Testis (tissue), 2 donors: ENCODE measurements around the gene EPHA6.

Source experiments
- CTCF ChIP-seq, 3 experiments: fragments of 450-650 bp in 2 of 3; fragments of 200-600 bp in 1 of 3; sonication (generic) in 1 of 3; IDR thresholded peaks; one replicate each; pipeline ENCODE4 v1.5.1; 2016 to 2019; ENCODE audit warnings: antibody characterized with exemption in 3 of 3, mild to moderate bottlenecking in 2 of 3, moderate library complexity in 1 of 3
- POLR2A ChIP-seq: fragments of 450-650 bp; IDR thresholded peaks from one replicate; pipeline ENCODE4 v1.6.1; 2017; ENCODE audit warnings: antibody characterized with exemption, mild to moderate bottlenecking, moderate library complexity

DNA sequence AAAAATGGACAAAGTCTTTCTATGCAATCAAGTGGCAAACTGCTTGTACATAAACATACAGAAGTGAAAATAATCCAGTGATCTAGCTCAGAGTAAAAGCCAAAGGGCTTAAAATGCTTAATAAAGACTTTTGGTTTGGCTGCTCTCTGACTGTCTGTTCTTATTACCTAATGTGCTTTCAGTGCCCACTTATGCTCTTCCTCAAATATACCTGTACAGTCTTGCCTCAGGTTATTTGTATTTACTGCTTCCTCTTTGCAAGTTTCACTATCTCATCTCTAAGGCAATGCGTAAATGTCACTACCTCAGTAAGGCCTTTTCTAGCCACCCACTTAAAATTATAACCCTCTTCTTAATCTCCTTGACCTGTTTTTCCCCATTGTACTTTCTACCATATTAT lies 171.8 kb downstream of the EPHA6 start:
- no peak for TF ChIP-seq CTCF (IDR thresholded peaks at IDR 0.05)
- TF ChIP-seq POLR2A = no peak
